ENCODE results near the gene TTC39A. TPM values are rescaled to one million over a fixed set of nuclear protein-coding genes. Genes with fewer than 3 reads are reported as not detected.

The TTC39A gene
- total RNA-seq, 2 donors from 2014 or later = 12.8 to 20.7 TPM

DNA sequence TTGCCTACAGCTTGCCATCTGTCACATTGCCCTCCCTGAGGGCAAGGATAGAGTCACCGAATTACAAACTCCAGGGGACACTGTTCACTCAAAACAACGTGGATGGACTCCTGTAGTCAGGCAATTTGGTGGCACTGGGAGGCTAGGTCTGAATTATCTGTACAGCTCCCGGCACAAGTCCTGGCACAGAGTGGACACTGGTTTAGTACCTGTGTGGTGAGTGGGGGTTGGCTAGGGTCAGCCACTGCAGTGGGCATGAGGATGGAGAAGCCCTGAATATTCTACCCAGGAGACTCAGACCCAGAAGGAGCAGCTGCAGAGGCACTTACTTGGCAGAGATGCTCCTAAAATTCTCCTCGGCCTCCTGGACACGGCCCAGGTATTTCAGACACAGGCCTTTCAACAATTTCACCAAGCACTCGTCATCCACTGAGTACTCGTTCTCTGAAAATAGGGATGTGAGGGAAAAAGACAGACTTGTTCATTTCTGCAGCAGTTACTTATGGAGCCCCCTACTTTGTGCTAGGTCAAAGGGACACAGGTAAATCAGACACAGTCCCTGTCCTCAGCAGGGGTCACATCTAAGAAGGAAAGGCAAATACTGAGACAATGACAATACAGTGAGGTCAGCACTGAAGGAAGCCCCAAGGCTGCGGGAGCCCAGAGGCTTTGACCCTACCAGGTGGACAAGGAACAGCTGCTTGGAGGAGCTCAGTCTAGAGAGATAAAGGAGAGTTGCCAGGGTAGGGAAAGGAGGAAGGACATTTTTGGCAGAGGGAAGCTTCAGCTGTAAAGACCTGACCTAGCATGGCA is 40.5 kb downstream of the TTC39A start:
- Histone ChIP-seq H3K27me3 (ENCODE audit: control insufficient read depth, insufficient read depth, low read length, poor library complexity, severe bottlenecking) (no peaks in the 10 kb centered on the region), H3K4me1 (ENCODE audit: control insufficient read depth, insufficient read depth, low read length) (no peaks in the 10 kb centered on the region), H3K9me3 (ENCODE audit: control insufficient read depth, low read length) (no peaks in the 10 kb centered on the region), H3K9ac (ENCODE audit: extremely low read depth, low read length, poor library complexity, severe bottlenecking) (no peak overlapping the region), H3K36me3 (ENCODE audit: control insufficient read depth, insufficient read depth, low read length) (no peaks in the 10 kb centered on the region), H3K27ac (ENCODE audit: low read depth, low read length) (no peak overlapping the region), H3K4me3 (ENCODE audit: low read length) (no peak overlapping the region)
- no peak overlapping the region for H3K4me3 Mint-ChIP-seq
- DNase-seq = no peak
- H3K4me1 Mint-ChIP-seq = peaks cover 4% of the 10 kb centered on the region
- TF ChIP-seq, protein P1, sequence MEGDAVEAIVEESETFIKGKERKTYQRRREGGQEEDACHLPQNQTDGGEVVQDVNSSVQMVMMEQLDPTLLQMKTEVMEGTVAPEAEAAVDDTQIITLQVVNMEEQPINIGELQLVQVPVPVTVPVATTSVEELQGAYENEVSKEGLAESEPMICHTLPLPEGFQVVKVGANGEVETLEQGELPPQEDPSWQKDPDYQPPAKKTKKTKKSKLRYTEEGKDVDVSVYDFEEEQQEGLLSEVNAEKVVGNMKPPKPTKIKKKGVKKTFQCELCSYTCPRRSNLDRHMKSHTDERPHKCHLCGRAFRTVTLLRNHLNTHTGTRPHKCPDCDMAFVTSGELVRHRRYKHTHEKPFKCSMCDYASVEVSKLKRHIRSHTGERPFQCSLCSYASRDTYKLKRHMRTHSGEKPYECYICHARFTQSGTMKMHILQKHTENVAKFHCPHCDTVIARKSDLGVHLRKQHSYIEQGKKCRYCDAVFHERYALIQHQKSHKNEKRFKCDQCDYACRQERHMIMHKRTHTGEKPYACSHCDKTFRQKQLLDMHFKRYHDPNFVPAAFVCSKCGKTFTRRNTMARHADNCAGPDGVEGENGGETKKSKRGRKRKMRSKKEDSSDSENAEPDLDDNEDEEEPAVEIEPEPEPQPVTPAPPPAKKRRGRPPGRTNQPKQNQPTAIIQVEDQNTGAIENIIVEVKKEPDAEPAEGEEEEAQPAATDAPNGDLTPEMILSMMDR (conservative IDR thresholded peaks at IDR 0.05) = no peak
- H3K27ac Mint-ChIP-seq = peak overlapping the region; percentile 33
- WGBS, 2 experiments (ENCODE audit: insufficient coverage in 1 of 2, insufficient read length in 1 of 2) = 93 to 94% methylated on average over 4 to 8 of the region's 8 CpGs
- H3K36me3 Mint-ChIP-seq (ENCODE audit: low read depth) = peaks cover 4% of the 10 kb centered on the region
- H3K9me3 Mint-ChIP-seq = no peaks in the 10 kb centered on the region
- H3K27me3 Mint-ChIP-seq (ENCODE audit: insufficient read depth) = no peaks in the 10 kb centered on the region

DNA sequence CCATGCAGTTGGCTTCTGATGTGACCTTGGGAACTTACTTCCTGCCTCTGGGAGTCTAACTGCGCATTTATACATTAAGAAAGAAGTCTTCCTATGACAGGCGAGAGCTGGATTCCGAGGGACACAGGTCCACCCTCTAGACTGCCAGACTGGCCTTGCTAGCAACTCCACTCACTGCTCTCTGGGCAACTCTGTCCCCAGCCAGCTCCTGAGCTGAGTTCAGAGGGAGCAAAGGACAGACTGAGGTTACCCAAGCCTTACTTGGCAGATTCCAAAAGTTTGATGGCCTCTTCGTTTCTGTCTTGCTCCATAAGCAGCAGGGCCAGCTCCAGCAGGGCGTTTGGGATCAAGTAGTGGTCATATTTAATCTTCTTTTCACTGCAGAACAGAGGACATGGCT is 41.8 kb downstream of the TTC39A start:
- no peak overlapping the region for H3K4me3 Mint-ChIP-seq
- Histone ChIP-seq H3K9ac (ENCODE audit: extremely low read depth, low read length, poor library complexity, severe bottlenecking) (no peak overlapping the region), H3K4me1 (ENCODE audit: control insufficient read depth, insufficient read depth, low read length) (no peaks in the 10 kb centered on the region), H3K9me3 (ENCODE audit: control insufficient read depth, low read length) (no peaks in the 10 kb centered on the region), H3K36me3 (ENCODE audit: control insufficient read depth, insufficient read depth, low read length) (no peaks in the 10 kb centered on the region), H3K27ac (ENCODE audit: low read depth, low read length) (no peak overlapping the region), H3K4me3 (ENCODE audit: low read length) (no peak overlapping the region), H3K27me3 (ENCODE audit: control insufficient read depth, insufficient read depth, low read length, poor library complexity, severe bottlenecking) (no peaks in the 10 kb centered on the region)
- no peak for DNase-seq
- H3K9me3 Mint-ChIP-seq = no peaks in the 10 kb centered on the region
- H3K27me3 Mint-ChIP-seq (ENCODE audit: insufficient read depth) = no peaks in the 10 kb centered on the region
- TF ChIP-seq, protein P1 (conservative IDR thresholded peaks at IDR 0.05) = no peak
- H3K27ac Mint-ChIP-seq = no peak overlapping the region
- 86 to 93% methylated on average over 5 of the region's 5 CpGs for WGBS, 2 experiments (ENCODE audit: insufficient coverage in 1 of 2, insufficient read length in 1 of 2)
- H3K36me3 Mint-ChIP-seq (ENCODE audit: low read depth) = peaks cover 9% of the 10 kb centered on the region
- H3K4me1 Mint-ChIP-seq = peaks cover 4% of the 10 kb centered on the region

DNA sequence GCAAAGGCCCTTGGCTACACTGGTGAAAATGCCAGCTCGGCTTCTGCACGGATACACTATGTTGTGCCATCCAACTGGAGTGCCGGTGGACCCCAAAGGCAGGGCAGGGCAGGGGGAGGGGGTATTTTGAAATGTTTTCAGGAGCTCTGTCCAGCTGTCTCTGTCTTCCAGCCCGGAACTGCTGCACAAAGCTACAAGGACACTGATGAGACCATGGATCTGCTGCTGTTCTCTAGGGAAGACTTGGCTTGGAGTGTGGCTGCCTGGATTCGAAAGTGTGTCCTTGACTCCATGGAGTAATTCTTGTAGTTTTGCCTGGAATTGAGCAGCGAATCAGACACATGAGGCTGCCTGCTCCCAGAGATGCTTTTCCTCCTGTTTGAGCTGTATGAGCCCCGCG is 42.4 kb downstream of the TTC39A start:
- no peak overlapping the region for H3K9ac ChIP-seq (ENCODE audit: extremely low read depth, low read length, poor library complexity, severe bottlenecking)
- Mint-ChIP-seq H3K4me1 (peaks cover 4% of the 10 kb centered on the region), H3K9me3 (no peaks in the 10 kb centered on the region), H3K27me3 (ENCODE audit: insufficient read depth) (no peaks in the 10 kb centered on the region), H3K36me3 (ENCODE audit: low read depth) (peaks cover 9% of the 10 kb centered on the region), H3K4me3 (no peak overlapping the region), H3K27ac (no peak overlapping the region)
- H3K36me3 ChIP-seq (ENCODE audit: control insufficient read depth, insufficient read depth, low read length) = no peaks in the 10 kb centered on the region
- no peaks in the 10 kb centered on the region for H3K9me3 ChIP-seq (ENCODE audit: control insufficient read depth, low read length)
- 79 to 84% methylated on average over 7 to 8 of the region's 8 CpGs for WGBS, 2 experiments (ENCODE audit: insufficient coverage in 1 of 2, insufficient read length in 1 of 2)
- no peak for DNase-seq
- H3K4me1 ChIP-seq (ENCODE audit: control insufficient read depth, insufficient read depth, low read length) = no peaks in the 10 kb centered on the region
- TF ChIP-seq, protein P1 (conservative IDR thresholded peaks at IDR 0.05) = no peak
- no peak overlapping the region for H3K27ac ChIP-seq (ENCODE audit: low read depth, low read length)
- H3K27me3 ChIP-seq (ENCODE audit: control insufficient read depth, insufficient read depth, low read length, poor library complexity, severe bottlenecking) = no peaks in the 10 kb centered on the region
- H3K4me3 ChIP-seq (ENCODE audit: low read length) = no peak overlapping the region
